Caki2 (cell line): ENCODE data around the gene PKIB. TPM values are rescaled to one million over a fixed set of nuclear protein-coding genes. Genes with fewer than 3 reads are reported as not detected.
"Not testable (repeated sequence)": the region's sequence is repeated elsewhere in the genome, so short reads cannot be mapped to it uniquely, and the experiment has no call there.

ENCODE experiments used
- DNase-seq: peaks from one replicate; pipeline ENCODE4 v3.0.0-alpha.2; 2015; ENCODE audit warnings: low read depth
- in situ Hi-C: cut with HindIII; loops from 2 replicates; pipeline ENCODE4 v1.10.0; 2016; ENCODE audit warnings: low sequenced_read_pairs, low pct_unique_long_range_greater_than_20kb, mixed read lengths
- total RNA-seq: library from RNA; depleted of rRNA; stranded (reverse); fragments of >200 nt; shearing (Covaris generic); gene quantifications from 2 replicates; pipeline ENCODE4 v1.2.3, GENCODE V29; 2014; ENCODE audit warnings: low replicate concordance

PKIB gene
- total RNA-seq, 1 experiment from 2014 or later = 45.8 TPM

GRCh38 chr6:122726649-122727048 lies 116.4 kb downstream of the PKIB start:
- DNase-seq = peak; percentile 19
- in situ Hi-C loops = no loop called here

- no peak for DNase-seq
- in situ Hi-C loops = no loop called here
Measured at GRCh38 chr6:122727244-122727643, 117.0 kb downstream of the PKIB start.

- in situ Hi-C loops = no loop called here
- DNase-seq = no peak
Measured at GRCh38 chr6:122730334-122730733, 120.1 kb downstream of the PKIB start.

- peak; percentile 19 for DNase-seq
- in situ Hi-C loops = no loop called here
Measured at GRCh38 chr6:122730775-122731386, 120.7 kb downstream of the PKIB start.

- DNase-seq = no peak
- in situ Hi-C loops = no loop called here
Measured at GRCh38 chr6:122733259-122733658, 123.1 kb downstream of the PKIB start.

- peak; percentile 10 for DNase-seq
- in situ Hi-C loops = no loop called here
Measured at GRCh38 chr6:122734529-122735395, 124.6 kb downstream of the PKIB start.

- peak; percentile 53 for DNase-seq
- in situ Hi-C loops = no loop called here
Measured at GRCh38 chr6:122735582-122735981, 125.4 kb downstream of the PKIB start.

- DNase-seq = peak; percentile 26
- in situ Hi-C loops = no loop called here
Measured at GRCh38 chr6:122736163-122736562, 126.0 kb downstream of the PKIB start.

GRCh38 chr6:122736616-122737015 lies 126.4 kb downstream of the PKIB start:
- in situ Hi-C loops = no loop called here
- no peak for DNase-seq

GRCh38 chr6:122740091-122740490 lies 129.9 kb downstream of the PKIB start:
- no peak for DNase-seq
- in situ Hi-C loops = no loop called here

GRCh38 chr6:122740936-122741335 lies 130.7 kb downstream of the PKIB start:
- in situ Hi-C loops = no loop called here
- DNase-seq = no peak

GRCh38 chr6:122744247-122744646 lies 134.0 kb downstream of the PKIB start:
- DNase-seq = peak; percentile 32
- in situ Hi-C loops = not testable (repeated sequence)

GRCh38 chr6:122744856-122745255 lies 134.7 kb downstream of the PKIB start:
- DNase-seq, in situ Hi-C loops: not testable (repeated sequence)

GRCh38 chr6:122746688-122747087 lies 136.5 kb downstream of the PKIB start:
- DNase-seq = peak; percentile 60
- in situ Hi-C loops = no loop called here

- in situ Hi-C loops = no loop called here
Measured at GRCh38 chr6:122747573-122747972, 137.4 kb downstream of the PKIB start.

GRCh38 chr6:122748945-122749344 lies 138.7 kb downstream of the PKIB start:
- DNase-seq, in situ Hi-C loops: not testable (repeated sequence)

More at GRCh38 chr6:122747573-122747972, 137.4 kb downstream of the PKIB start:
- peak; percentile 73 for DNase-seq

- in situ Hi-C loops = no loop called here
- DNase-seq = peak; percentile 48
Measured at GRCh38 chr6:122749451-122750050, 139.3 kb downstream of the PKIB start.

- in situ Hi-C loops = no loop called here
- DNase-seq = peak; percentile 31
Measured at GRCh38 chr6:122751326-122751725, 141.1 kb downstream of the PKIB start.

- in situ Hi-C loops = no loop called here
- DNase-seq = peak; percentile 26
Measured at GRCh38 chr6:122752459-122752858, 142.3 kb downstream of the PKIB start.
